ENCODE results near the gene FBXO31.

Gene FBXO31

GRCh38 chr16:87304951-87305350 is 78.6 kb downstream of the FBXO31 start:
- DNase-seq = no peak

GRCh38 chr16:87303962-87304521 is 79.5 kb downstream of the FBXO31 start:
- DNase-seq = no peak

GRCh38 chr16:87303431-87303930 is 80.1 kb downstream of the FBXO31 start:
- no peak for DNase-seq

- DNase-seq = no peak
Measured at GRCh38 chr16:87298857-87299465, 84.6 kb downstream of the FBXO31 start.

GRCh38 chr16:87297918-87298631 is 85.5 kb downstream of the FBXO31 start:
- DNase-seq = no peak

- no peak for DNase-seq
Measured at GRCh38 chr16:87297407-87297806, 86.2 kb downstream of the FBXO31 start.

GRCh38 chr16:87295661-87296531 is 87.7 kb downstream of the FBXO31 start:
- no peak for DNase-seq

- no peak for DNase-seq
Measured at GRCh38 chr16:87295259-87295658, 88.3 kb downstream of the FBXO31 start.

- no peak for DNase-seq
Measured at GRCh38 chr16:87293990-87294389, 89.6 kb downstream of the FBXO31 start.

GRCh38 chr16:87291944-87292343 is 91.6 kb downstream of the FBXO31 start:
- DNase-seq = no peak

GRCh38 chr16:87288753-87289362 is 94.7 kb downstream of the FBXO31 start:
- DNase-seq = no peak

GRCh38 chr16:87286839-87287626 is 96.5 kb downstream of the FBXO31 start:
- DNase-seq = no peak

GRCh38 chr16:87284183-87284582 is 99.4 kb downstream of the FBXO31 start:
- DNase-seq = no peak

GRCh38 chr16:87279094-87279658 is 104.4 kb downstream of the FBXO31 start:
- DNase-seq = no peak

GRCh38 chr16:87278191-87279093 is 105.1 kb downstream of the FBXO31 start:
- DNase-seq = peak; percentile 25
